Chondrocyte (in vitro differentiated cells): ENCODE data around the gene NEDD4L. TPM values are rescaled to one million over a fixed set of nuclear protein-coding genes. Genes with fewer than 3 reads are reported as not detected.

Experiments used
- DNase-seq: peaks from one replicate; pipeline ENCODE4 v3.0.0; 2021; ENCODE audit warnings: mixed read lengths, low spot score
- H3K27ac Mint-ChIP-seq: one replicate; pipeline ENCODE4 v1.8.0; 2021; ENCODE audit warnings: mild to moderate bottlenecking, moderate library complexity, mixed read lengths; ENCODE audit not compliant: unreplicated experiment
- H3K27me3 Mint-ChIP-seq: 2 replicates; pipeline ENCODE4 v1.8.0; 2021; ENCODE audit warnings: low read depth, mixed read lengths
- H3K36me3 Mint-ChIP-seq: 2 replicates; pipeline ENCODE4 v1.8.0; 2021; ENCODE audit warnings: low read depth, mixed read lengths
- H3K4me1 Mint-ChIP-seq: 2 replicates; pipeline ENCODE4 v1.8.0; 2021; ENCODE audit warnings: low read depth, mild to moderate bottlenecking, mixed read lengths
- H3K4me3 Mint-ChIP-seq: one replicate; pipeline ENCODE4 v1.8.0; 2021; ENCODE audit warnings: mild to moderate bottlenecking, moderate library complexity, mixed read lengths; ENCODE audit not compliant: unreplicated experiment
- H3K9me3 Mint-ChIP-seq: 2 replicates; pipeline ENCODE4 v1.8.0; 2021; ENCODE audit warnings: low read depth, mixed read lengths
- total RNA-seq: library from RNA; stranded (reverse); gene quantifications from 3 replicates; pipeline ENCODE4 v1.2.1, GENCODE V29; 2021
- TF ChIP-seq, protein P1 (sequence below): fragments of 200-600 bp; sonication (generic); IDR thresholded peaks from 2 replicates; pipeline ENCODE4 v1.5.0; 2021; ENCODE audit warnings: antibody characterized with exemption, mild to moderate bottlenecking, moderate library complexity

NEDD4L gene
- total RNA-seq, 1 donor from 2014 or later, result 25.8 TPM

GRCh38 chr18:58267493-58267892 lies 223.5 kb downstream of the NEDD4L start:
- Mint-ChIP-seq H3K4me1 (peaks cover 73% of the 10 kb centered on the region), H3K9me3 (no peaks in the 10 kb centered on the region), H3K4me3 (no peak overlapping the region), H3K27ac (peak overlapping the region; percentile 77), H3K36me3 (no peaks in the 10 kb centered on the region), H3K27me3 (no peaks in the 10 kb centered on the region)
- DNase-seq, result no peak
- TF ChIP-seq, protein P1, sequence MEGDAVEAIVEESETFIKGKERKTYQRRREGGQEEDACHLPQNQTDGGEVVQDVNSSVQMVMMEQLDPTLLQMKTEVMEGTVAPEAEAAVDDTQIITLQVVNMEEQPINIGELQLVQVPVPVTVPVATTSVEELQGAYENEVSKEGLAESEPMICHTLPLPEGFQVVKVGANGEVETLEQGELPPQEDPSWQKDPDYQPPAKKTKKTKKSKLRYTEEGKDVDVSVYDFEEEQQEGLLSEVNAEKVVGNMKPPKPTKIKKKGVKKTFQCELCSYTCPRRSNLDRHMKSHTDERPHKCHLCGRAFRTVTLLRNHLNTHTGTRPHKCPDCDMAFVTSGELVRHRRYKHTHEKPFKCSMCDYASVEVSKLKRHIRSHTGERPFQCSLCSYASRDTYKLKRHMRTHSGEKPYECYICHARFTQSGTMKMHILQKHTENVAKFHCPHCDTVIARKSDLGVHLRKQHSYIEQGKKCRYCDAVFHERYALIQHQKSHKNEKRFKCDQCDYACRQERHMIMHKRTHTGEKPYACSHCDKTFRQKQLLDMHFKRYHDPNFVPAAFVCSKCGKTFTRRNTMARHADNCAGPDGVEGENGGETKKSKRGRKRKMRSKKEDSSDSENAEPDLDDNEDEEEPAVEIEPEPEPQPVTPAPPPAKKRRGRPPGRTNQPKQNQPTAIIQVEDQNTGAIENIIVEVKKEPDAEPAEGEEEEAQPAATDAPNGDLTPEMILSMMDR, result no peak

- no peaks in the 10 kb centered on the region for H3K9me3 Mint-ChIP-seq
- TF ChIP-seq, protein P1, result no peak
- H3K27ac Mint-ChIP-seq, result peak overlapping the region; percentile 96
- H3K27me3 Mint-ChIP-seq, result no peaks in the 10 kb centered on the region
- DNase-seq, result no peak
- H3K4me3 Mint-ChIP-seq, result no peak overlapping the region
- H3K36me3 Mint-ChIP-seq, result no peaks in the 10 kb centered on the region
- H3K4me1 Mint-ChIP-seq, result peaks cover 71% of the 10 kb centered on the region
Measured at GRCh38 chr18:58268849-58269248, 224.8 kb downstream of the NEDD4L start.

GRCh38 chr18:58269931-58270330 lies 225.9 kb downstream of the NEDD4L start:
- H3K27ac Mint-ChIP-seq, result no peak overlapping the region

DNA sequence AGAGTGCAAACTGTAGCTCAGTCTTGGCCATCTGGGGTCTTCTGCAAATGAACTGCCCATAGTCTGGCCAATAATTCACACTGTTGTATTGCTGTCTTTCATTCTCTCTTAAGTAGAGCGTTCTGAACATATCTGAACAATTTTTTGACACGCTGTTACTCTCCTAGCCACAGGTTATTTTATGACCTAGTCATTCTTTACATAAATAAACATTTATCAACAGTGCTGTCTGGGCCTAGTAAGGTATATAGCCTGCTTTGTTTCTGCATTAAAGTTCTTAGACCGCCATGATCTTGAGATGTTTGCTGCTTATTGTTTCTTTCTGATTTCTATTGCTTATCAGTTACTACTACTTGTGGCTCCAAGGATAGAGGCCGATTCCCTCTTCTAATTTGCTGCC lies 226.4 kb downstream of the NEDD4L start:
- H3K27me3 Mint-ChIP-seq, result no peaks in the 10 kb centered on the region
- H3K36me3 Mint-ChIP-seq, result no peaks in the 10 kb centered on the region
- DNase-seq, result no peak
- TF ChIP-seq, protein P1, result no peak
- H3K4me1 Mint-ChIP-seq, result peaks cover 62% of the 10 kb centered on the region
- H3K27ac Mint-ChIP-seq, result no peak overlapping the region
- H3K9me3 Mint-ChIP-seq, result no peaks in the 10 kb centered on the region
- no peak overlapping the region for H3K4me3 Mint-ChIP-seq

More at GRCh38 chr18:58269931-58270330, 225.9 kb downstream of the NEDD4L start:
- TF ChIP-seq, protein P1, result no peak
- Mint-ChIP-seq H3K27me3 (no peaks in the 10 kb centered on the region), H3K9me3 (no peaks in the 10 kb centered on the region), H3K36me3 (no peaks in the 10 kb centered on the region), H3K4me3 (no peak overlapping the region), H3K4me1 (peaks cover 67% of the 10 kb centered on the region)
- no peak for DNase-seq

DNA sequence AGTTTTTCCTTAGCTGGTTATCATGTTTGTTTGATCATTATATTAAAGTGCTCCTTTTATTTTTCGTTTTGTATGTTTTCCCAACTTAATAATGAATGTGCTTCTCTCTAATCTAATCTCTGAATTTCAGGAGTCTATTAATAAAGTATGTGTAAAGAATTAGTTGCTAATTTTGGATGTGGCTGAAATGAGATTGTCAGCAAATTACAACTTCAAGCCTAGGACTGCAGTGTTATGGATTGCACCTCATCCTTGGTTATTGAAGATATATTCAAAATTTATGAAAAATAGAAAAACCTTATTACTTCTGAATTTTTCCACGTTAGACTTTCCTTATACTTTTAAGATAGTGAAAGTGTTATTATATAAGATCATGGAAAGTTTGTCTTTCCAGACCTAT lies 227.7 kb downstream of the NEDD4L start:
- Mint-ChIP-seq H3K27me3 (no peaks in the 10 kb centered on the region), H3K4me3 (no peak overlapping the region), H3K27ac (no peak overlapping the region), H3K36me3 (no peaks in the 10 kb centered on the region), H3K4me1 (peaks cover 49% of the 10 kb centered on the region), H3K9me3 (no peaks in the 10 kb centered on the region)
- TF ChIP-seq, protein P1, result no peak
- DNase-seq, result no peak
